NCI-H460 (cell line): ENCODE measurements around the gene SSBP1. TPM values are rescaled to one million over a fixed set of nuclear protein-coding genes. Genes with fewer than 3 reads are reported as not detected.
"Not testable (repeated sequence)": the region's sequence is repeated elsewhere in the genome, so short reads cannot be mapped to it uniquely, and the experiment has no call there.

Experiments used
- DNase-seq: peaks from one replicate; pipeline ENCODE4 v3.0.0-alpha.2; 2016; ENCODE audit warnings: low read depth; ENCODE audit errors: extremely low read depth
- small RNA-seq, 2 experiments: library from RNA; depleted of rRNA; stranded (forward); fragments of <200 nt; gene quantifications; one replicate each; pipeline ENCODE3, GENCODE V24; 2014
- total RNA-seq: library from RNA; depleted of rRNA; stranded (reverse); fragments of >200 nt; shearing (Covaris generic); gene quantifications from 2 replicates; pipeline ENCODE4 v1.2.3, GENCODE V29; 2014; rRNA removed

Gene SSBP1
- total RNA-seq, 1 experiment from 2014 or later, result 360 TPM

DNA sequence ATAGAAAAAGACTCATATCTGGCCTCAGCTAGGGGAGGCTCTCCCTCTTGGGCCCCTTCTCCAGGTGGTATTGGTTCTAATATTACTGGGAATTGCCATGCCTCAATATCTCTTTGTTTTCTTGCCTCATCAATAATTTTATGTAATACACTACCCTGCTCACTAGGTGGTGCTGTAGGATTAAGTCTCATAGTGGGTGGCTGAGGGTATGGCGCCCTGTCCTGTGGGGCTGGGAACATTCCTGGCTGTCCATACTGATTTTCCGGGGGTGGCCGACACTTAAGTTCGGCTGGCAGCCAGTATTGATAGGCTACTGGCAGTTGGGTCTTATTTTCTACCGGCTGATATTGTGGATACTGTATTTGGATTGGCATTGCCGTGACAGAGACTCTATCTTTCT, 16.8 kb downstream of the SSBP1 start:
- peak; percentile 30 for DNase-seq

- DNase-seq, result no peak
Measured at GRCh38 chr7:141763797-141764196, 25.6 kb downstream of the SSBP1 start, which contains the start of gene TAS2R3. TSS of gene TAS2R3 (plus strand) at chr7:141764097. CDS start at chr7:141764159, 62 bp downstream.

GRCh38 chr7:141770083-141770583, 32.0 kb downstream of the SSBP1 start:
- DNase-seq, result not testable (repeated sequence)

- DNase-seq, result no peak
Measured at GRCh38 chr7:141776374-141776773, 38.2 kb downstream of the SSBP1 start, which contains the start of gene TAS2R4. TSS of gene TAS2R4 (plus strand) at chr7:141776674. CDS start at chr7:141778489, 1,815 bp downstream.

DNA sequence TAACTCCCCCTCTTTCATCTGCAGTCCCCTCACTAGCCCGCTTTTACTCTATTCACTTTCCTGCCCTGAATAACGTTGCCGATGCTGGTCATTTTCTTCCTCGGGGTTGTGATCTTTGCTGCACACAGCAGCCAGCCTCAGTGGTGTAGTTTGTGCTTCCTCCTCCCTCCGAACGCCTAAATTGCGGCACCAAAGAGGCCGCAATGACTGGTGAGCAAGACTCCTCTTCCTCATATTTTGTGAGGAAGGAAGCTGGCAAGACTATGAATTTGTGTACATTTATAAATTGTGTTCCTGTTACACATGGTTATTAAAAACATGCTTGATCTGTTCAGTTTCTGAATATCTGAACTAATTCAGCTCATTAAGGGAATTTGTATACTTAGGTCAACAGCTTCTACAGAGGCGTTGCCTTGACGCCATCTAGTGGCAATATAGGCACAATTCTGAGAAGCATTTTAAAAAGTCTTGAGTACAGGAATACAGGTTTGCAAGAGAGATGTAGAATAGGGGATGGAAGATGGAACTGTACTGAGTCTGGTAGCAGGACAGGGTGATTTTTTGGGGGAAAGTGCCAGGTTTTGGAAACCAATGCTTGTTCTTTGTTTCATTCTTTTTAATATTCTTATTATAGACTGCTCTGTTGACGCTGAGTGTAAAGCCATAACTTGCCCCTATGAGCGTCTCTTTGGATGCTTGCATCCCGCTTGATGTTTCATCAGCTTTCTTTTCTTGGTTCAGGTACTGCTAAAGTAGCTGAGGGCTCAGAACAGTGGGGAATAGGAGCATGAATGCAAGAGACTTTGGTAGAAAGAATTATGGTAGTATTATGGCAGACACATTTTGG, 47.8 kb downstream of the SSBP1 start:
- DNase-seq, result peak; percentile 49

GRCh38 chr7:141788296-141788695, 50.1 kb downstream of the SSBP1 start:
- DNase-seq, result no peak

DNA sequence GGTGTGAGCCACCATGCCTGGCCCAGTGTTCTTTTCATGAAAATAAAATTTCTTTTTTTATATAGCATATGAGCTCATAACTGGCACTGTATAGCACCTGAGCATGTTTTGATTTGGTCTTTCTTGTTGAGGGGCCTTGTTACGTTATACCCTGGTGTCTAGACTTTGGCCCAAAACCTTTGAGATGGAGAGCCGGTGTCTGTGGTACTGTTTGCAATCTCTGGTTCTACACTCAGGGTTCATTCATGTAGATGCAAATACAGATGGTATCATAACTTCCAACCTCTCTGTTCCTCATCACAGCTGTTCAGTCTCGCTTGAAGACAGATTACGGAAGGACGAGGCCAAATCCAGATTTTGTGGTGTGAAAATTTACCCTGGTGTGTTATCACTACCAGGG, 51.8 kb downstream of the SSBP1 start, which contains the start of gene TAS2R5:
Gene TAS2R5 (plus strand): TSS at position 301 of the 400 bp plus-strand sequence. CDS start 145 bp downstream, outside the sequence.
- no peak for DNase-seq

DNA sequence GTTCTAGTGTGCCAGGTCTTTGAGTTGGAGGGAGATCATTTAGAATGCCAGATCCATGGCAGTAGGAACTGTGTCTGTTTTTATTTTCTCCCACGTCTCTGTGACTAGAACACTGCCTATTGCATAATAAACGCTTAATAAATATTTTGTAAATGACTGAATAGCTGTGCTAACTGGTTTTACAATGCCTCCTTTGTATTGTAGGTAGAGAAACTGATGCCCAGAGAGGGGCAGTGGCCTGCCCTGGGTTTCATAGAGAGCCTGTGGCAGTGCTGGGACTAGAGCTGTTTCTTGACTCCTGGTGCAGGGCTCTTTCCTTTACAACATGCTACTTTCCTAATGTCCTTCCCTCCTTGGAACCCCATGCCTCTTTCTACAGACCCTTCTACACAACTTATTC, 54.4 kb downstream of the SSBP1 start:
- DNase-seq, result no peak

Small RNA genes lying within 50 kb of the gene (small RNA-seq; reads per million reads assigned to genes)
- gene RNU1-82P, result 0 reads per million in 2 experiments

Other genes starting within 250 kb of the SSBP1 start
- 65.2 and 69.3 TPM in 2 replicates for gene AGK, start 186.9 kb upstream of the SSBP1 start, total RNA-seq
- gene DENND11, start 36.2 kb upstream of the SSBP1 start, total RNA-seq, result 9.2 and 11.5 TPM in 2 replicates
- gene WEE2, start 30.0 kb upstream of the SSBP1 start, total RNA-seq, result 0.27 TPM in 1 of 2 replicates, not detected in the other
- 0.78 and 0.84 TPM in 2 replicates for gene TAS2R3, start 25.7 kb downstream of the SSBP1 start, total RNA-seq
- 1.2 and 1.3 TPM in 2 replicates for gene TAS2R4, start 38.3 kb downstream of the SSBP1 start, total RNA-seq
- gene TAS2R5, start 51.9 kb downstream of the SSBP1 start, total RNA-seq, result 0.50 and 0.66 TPM in 2 replicates
- gene PRSS37, start 103.1 kb downstream of the SSBP1 start, total RNA-seq, result not detected in 2 replicates
- not detected in 2 replicates for gene OR9A4, start 178.0 kb downstream of the SSBP1 start, total RNA-seq
- gene CLEC5A, start 208.6 kb downstream of the SSBP1 start, total RNA-seq, result not detected in 2 replicates
- gene TAS2R38, start 235.4 kb downstream of the SSBP1 start, total RNA-seq, result not detected in 2 replicates